A549 (cell line): ENCODE measurements around the gene NOP9. TPM values are rescaled to one million over a fixed set of nuclear protein-coding genes. Genes with fewer than 3 reads are reported as not detected.

Experiments used
- ATAC-seq, 2 experiments: fragments of 200-7000 bp in 1 of 2; fragments of >200 bp in 1 of 2; cut with Nextera tagmentation in 1 of 2; cut with Tn5 transposase in 1 of 2; 3 replicates each; pipeline versions ENCODE4 v1.8.0 to v1.9.1; 2018 to 2020; ENCODE audit warnings: mild to moderate bottlenecking in 1 of 2, moderate library complexity in 1 of 2
- CTCF ChIA-PET: fragments of 300-600 bp; sonication (Branson Sonifier 250); formaldehyde crosslinking; extraction: SDS; loops from one replicate; lab custom pipeline; 2021; ENCODE audit warnings: antibody characterized with exemption, inconsistent platforms; lab: Yijun Ruan, JAX
- POLR2A ChIA-PET: fragments of 350-600 bp; formaldehyde crosslinking; extraction: SDS; loops from one replicate; lab custom pipeline; 2021; ENCODE audit warnings: antibody characterized with exemption, inconsistent platforms; lab: Yijun Ruan, JAX
- DNase-seq, 2 experiments: peaks; one replicate each; pipeline versions ENCODE4 v3.0.0 to v3.0.0-alpha.2; 2011 to 2016; ENCODE audit warnings: low read depth in 1 of 2, low spot score in 1 of 2
- FAIRE-seq: peaks from 2 replicates; lab custom pipeline; 2011; peaks lifted over from hg19 to GRCh38; lab: Jason Lieb, UNC
- H3K27ac ChIP-seq, 2 experiments: fragments of >200 bp; sonication (Bioruptor Twin); formaldehyde crosslinking; 3 replicates each; pipeline ENCODE4 v1.5.1; 2016 to 2017
- H3K4me1 ChIP-seq: fragments of >200 bp; sonication (Bioruptor Twin); formaldehyde crosslinking; 3 replicates; pipeline ENCODE4 v1.6.1; 2016
- H3K4me2 ChIP-seq: fragments of >200 bp; sonication (Bioruptor Twin); formaldehyde crosslinking; 3 replicates; pipeline ENCODE4 v1.6.1; 2016
- H3K4me3 ChIP-seq: fragments of >200 bp; sonication (Bioruptor Twin); formaldehyde crosslinking; 3 replicates; pipeline ENCODE4 v1.5.1; 2016
- H3K9me3 ChIP-seq: fragments of >200 bp; sonication (Bioruptor Twin); formaldehyde crosslinking; 3 replicates; pipeline ENCODE4 v1.6.1; 2016
- FOSL2 ChIP-seq, 2 experiments: fragments of 450-650 bp in 1 of 2; fragments of >200 bp in 1 of 2; sonication (Bioruptor Twin) in 1 of 2; formaldehyde crosslinking; IDR thresholded peaks; 2 replicates each; pipeline versions ENCODE4 v1.5.0 to v1.6.1; 2016 to 2020; ENCODE audit warnings: mild to moderate bottlenecking in 1 of 2, moderate library complexity in 1 of 2
- FOXS1 ChIP-seq: fragments of 250-450 bp; sonication (Bioruptor Pico); IDR thresholded peaks from 2 replicates; pipeline ENCODE4 v1.5.0; 2020; ENCODE audit warnings: mild to moderate bottlenecking, moderate library complexity
- HOXB5 ChIP-seq: fragments of 250-450 bp; sonication (Bioruptor Pico); IDR thresholded peaks from 2 replicates; pipeline ENCODE4 v1.5.0; 2020; ENCODE audit warnings: mild to moderate bottlenecking, moderate library complexity
- JUN ChIP-seq, 2 experiments: fragments of >200 bp; sonication (Bioruptor Twin); formaldehyde crosslinking; IDR thresholded peaks; 2 replicates in 1 of 2; 3 replicates in 1 of 2; pipeline ENCODE4 v1.6.1; 2016 to 2017
- JUNB ChIP-seq: fragments of >200 bp; sonication (Bioruptor Twin); formaldehyde crosslinking; IDR thresholded peaks from 2 replicates; pipeline ENCODE4 v1.6.1; 2016
- NPAS2 ChIP-seq: fragments of 250-450 bp; sonication (Bioruptor Pico); IDR thresholded peaks from 2 replicates; pipeline ENCODE4 v1.8.0; 2022; ENCODE audit warnings: mild to moderate bottlenecking, moderate library complexity, borderline replicate concordance
- PHF8 ChIP-seq: fragments of 200-600 bp; sonication (generic); IDR thresholded peaks from 2 replicates; pipeline ENCODE4 v1.6.1; 2016; ENCODE audit warnings: low read depth, mild to moderate bottlenecking, antibody characterized with exemption, moderate library complexity, borderline replicate concordance
- TFCP2L1 ChIP-seq: fragments of 250-450 bp; sonication (Bioruptor Pico); IDR thresholded peaks from 2 replicates; pipeline ENCODE4 v1.5.0; 2021; ENCODE audit warnings: mild to moderate bottlenecking
- ZSCAN20 ChIP-seq: fragments of 250-450 bp; sonication (Bioruptor Pico); IDR thresholded peaks from 2 replicates; pipeline ENCODE4 v1.8.0; 2022; ENCODE audit warnings: mild to moderate bottlenecking, moderate library complexity
- WGBS: methylation state at CpG from one replicate; pipeline ENCODE4 v1.1.6; 2017; ENCODE audit errors: missing lambda C conversion rate; 5-methylcytosine and 5-hydroxymethylcytosine counted together
- polyA plus RNA-seq, 4 experiments: library from polyadenylated mRNA; depleted of rRNA in 3 of 4; stranded (reverse); fragments of >200 nt; fragmentation: RNase III in 1 of 4; extraction: RNeasy Plus Mini Kit Qiagen cat#74134 plus additional on column Dnase treatment in 1 of 4; gene quantifications; 2 replicates in 3 of 4; 3 replicates in 1 of 4; pipeline ENCODE4 v1.2.3, GENCODE V29; 2011 to 2017
- TF ChIP-seq, protein P1 (sequence below): fragments of >200 bp; sonication (Bioruptor Twin); formaldehyde crosslinking; IDR thresholded peaks from 3 replicates; pipeline ENCODE4 v1.5.1; 2016
- TF ChIP-seq, protein P2 (sequence below): IDR thresholded peaks from 2 replicates; pipeline ENCODE4 v1.6.1; 2012; ENCODE audit warnings: low read depth, borderline replicate concordance
- TF ChIP-seq, protein P3 (sequence below): fragments of 450-650 bp; IDR thresholded peaks from 2 replicates; pipeline ENCODE4 v1.6.1; 2014; ENCODE audit warnings: antibody characterized with exemption

Gene NOP9
- polyA plus RNA-seq, 2 of the 4 experiments (the other 2 are of a cell fraction) = 16.5 to 24.5 TPM

DNA sequence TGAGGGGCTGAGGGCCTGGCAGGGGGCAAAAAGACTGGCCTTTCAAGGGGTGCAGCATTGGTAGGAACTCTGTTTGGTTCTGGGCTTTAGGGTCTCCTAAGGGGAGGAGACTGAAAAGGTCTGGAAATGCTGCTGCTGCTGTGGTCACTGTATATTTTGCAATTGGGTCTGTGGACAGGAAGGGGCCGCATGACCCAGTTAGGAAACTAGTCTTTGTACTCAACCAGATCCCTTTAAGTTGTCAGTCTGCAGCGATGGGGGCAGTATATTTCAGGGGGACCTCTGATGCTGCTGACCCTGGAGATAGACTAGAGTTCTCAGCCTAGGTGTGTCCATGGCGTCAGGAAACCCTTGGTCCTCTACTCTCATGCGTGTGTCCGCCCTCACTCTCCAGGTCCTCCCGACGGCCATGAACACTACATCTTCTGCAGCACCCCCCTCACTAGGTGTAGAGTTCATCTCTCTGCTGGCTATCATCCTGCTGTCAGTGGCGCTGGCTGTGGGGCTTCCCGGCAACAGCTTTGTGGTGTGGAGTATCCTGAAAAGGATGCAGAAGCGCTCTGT lies 15.7 kb downstream of the NOP9 start:
- WGBS = 89% methylated on average over 10 of the region's 10 CpGs
- Histone ChIP-seq H3K4me2 (no peak overlapping the region), H3K9me3 (no peaks in the 10 kb centered on the region), H3K4me1 (peaks cover 11% of the 10 kb centered on the region), H3K27ac (no peak overlapping the region), H3K4me3 (no peak overlapping the region)
- TF ChIP-seq JUNB = no peak
- no peak for TF ChIP-seq TFCP2L1
- TF ChIP-seq HOXB5 (CRISPR knock-in tag) = no peak
- no peak for TF ChIP-seq FOSL2 (IDR thresholded peaks at IDR 0.05)
- no peak for TF ChIP-seq FOSL2 (CRISPR knock-in tag; IDR thresholded peaks at IDR 0.05)
- TF ChIP-seq, protein P1, sequence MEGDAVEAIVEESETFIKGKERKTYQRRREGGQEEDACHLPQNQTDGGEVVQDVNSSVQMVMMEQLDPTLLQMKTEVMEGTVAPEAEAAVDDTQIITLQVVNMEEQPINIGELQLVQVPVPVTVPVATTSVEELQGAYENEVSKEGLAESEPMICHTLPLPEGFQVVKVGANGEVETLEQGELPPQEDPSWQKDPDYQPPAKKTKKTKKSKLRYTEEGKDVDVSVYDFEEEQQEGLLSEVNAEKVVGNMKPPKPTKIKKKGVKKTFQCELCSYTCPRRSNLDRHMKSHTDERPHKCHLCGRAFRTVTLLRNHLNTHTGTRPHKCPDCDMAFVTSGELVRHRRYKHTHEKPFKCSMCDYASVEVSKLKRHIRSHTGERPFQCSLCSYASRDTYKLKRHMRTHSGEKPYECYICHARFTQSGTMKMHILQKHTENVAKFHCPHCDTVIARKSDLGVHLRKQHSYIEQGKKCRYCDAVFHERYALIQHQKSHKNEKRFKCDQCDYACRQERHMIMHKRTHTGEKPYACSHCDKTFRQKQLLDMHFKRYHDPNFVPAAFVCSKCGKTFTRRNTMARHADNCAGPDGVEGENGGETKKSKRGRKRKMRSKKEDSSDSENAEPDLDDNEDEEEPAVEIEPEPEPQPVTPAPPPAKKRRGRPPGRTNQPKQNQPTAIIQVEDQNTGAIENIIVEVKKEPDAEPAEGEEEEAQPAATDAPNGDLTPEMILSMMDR = no peak
- no peak for TF ChIP-seq ZSCAN20 (CRISPR knock-in tag)
- TF ChIP-seq, protein P2, sequence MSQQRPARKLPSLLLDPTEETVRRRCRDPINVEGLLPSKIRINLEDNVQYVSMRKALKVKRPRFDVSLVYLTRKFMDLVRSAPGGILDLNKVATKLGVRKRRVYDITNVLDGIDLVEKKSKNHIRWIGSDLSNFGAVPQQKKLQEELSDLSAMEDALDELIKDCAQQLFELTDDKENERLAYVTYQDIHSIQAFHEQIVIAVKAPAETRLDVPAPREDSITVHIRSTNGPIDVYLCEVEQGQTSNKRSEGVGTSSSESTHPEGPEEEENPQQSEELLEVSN = no peak
- peak in 1 of 2 experiments; percentile 15; a peak in 1 of 5 replicates for TF ChIP-seq JUN (IDR thresholded peaks at IDR 0.05)
- DNase-seq (no peak), FAIRE-seq (no peak), ATAC-seq (no peak)
- CTCF ChIA-PET = interaction anchor here (1.8 to 46.6 kb wide), 4 partner anchors 7 to 115 kb away, joined by 7 to 1142 read pairs (median 130); partner anchors contain the start of genes CBLN3, CIDEB, DHRS1 and KHNYN
- POLR2A ChIA-PET = no interaction called here

DNA sequence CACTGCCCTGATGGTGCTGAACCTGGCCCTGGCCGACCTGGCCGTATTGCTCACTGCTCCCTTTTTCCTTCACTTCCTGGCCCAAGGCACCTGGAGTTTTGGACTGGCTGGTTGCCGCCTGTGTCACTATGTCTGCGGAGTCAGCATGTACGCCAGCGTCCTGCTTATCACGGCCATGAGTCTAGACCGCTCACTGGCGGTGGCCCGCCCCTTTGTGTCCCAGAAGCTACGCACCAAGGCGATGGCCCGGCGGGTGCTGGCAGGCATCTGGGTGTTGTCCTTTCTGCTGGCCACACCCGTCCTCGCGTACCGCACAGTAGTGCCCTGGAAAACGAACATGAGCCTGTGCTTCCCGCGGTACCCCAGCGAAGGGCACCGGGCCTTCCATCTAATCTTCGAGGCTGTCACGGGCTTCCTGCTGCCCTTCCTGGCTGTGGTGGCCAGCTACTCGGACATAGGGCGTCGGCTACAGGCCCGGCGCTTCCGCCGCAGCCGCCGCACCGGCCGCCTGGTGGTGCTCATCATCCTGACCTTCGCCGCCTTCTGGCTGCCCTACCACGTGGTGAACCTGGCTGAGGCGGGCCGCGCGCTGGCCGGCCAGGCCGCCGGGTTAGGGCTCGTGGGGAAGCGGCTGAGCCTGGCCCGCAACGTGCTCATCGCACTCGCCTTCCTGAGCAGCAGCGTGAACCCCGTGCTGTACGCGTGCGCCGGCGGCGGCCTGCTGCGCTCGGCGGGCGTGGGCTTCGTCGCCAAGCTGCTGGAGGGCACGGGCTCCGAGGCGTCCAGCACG lies 16.4 kb downstream of the NOP9 start:
- no peak overlapping the region for H3K4me2 ChIP-seq
- no peak for TF ChIP-seq NPAS2
- no peak for TF ChIP-seq FOXS1 (CRISPR knock-in tag)
- no peak for TF ChIP-seq FOSL2 (IDR thresholded peaks at IDR 0.05)
- TF ChIP-seq FOSL2 (CRISPR knock-in tag; IDR thresholded peaks at IDR 0.05) = no peak
- TF ChIP-seq, protein P3, sequence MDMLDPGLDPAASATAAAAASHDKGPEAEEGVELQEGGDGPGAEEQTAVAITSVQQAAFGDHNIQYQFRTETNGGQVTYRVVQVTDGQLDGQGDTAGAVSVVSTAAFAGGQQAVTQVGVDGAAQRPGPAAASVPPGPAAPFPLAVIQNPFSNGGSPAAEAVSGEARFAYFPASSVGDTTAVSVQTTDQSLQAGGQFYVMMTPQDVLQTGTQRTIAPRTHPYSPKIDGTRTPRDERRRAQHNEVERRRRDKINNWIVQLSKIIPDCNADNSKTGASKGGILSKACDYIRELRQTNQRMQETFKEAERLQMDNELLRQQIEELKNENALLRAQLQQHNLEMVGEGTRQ = no peak
- WGBS = 94% methylated on average over 53 of the region's 70 CpGs
- no peak for ATAC-seq
- ChIA-PET CTCF (interaction anchor here (0.6 to 46.6 kb wide), 7 partner anchors 8 to 114 kb away, joined by 3 to 1142 read pairs (median 5); partner anchors contain the start of genes ADCY4, CBLN3, CIDEB and DHRS1), POLR2A (no interaction called here)
- H3K9me3 ChIP-seq = no peaks in the 10 kb centered on the region
- peaks cover 11% of the 10 kb centered on the region for H3K4me1 ChIP-seq
- DNase-seq = no peak
- no peak overlapping the region for H3K4me3 ChIP-seq
- no peak for FAIRE-seq
- no peak overlapping the region for H3K27ac ChIP-seq

DNA sequence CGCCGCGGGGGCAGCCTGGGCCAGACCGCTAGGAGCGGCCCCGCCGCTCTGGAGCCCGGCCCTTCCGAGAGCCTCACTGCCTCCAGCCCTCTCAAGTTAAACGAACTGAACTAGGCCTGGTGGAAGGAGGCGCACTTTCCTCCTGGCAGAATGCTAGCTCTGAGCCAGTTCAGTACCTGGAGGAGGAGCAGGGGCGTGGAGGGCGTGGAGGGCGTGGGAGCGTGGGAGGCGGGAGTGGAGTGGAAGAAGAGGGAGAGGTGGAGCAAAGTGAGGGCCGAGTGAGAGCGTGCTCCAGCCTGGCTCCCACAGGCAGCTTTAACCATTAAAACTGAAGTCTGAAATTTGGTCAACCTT lies 16.9 kb downstream of the NOP9 start:
- WGBS = 86% methylated on average over 9 of the region's 18 CpGs
- Histone ChIP-seq H3K9me3 (no peaks in the 10 kb centered on the region), H3K4me2 (no peak overlapping the region), H3K27ac (no peak overlapping the region), H3K4me3 (no peak overlapping the region), H3K4me1 (peaks cover 11% of the 10 kb centered on the region)
- DNase-seq (no peak), ATAC-seq (no peak), FAIRE-seq (no peak)
- TF ChIP-seq JUN (IDR thresholded peaks at IDR 0.05) = 0 out of 5 replicates have a peak, but pooled peaks of 1 of the 2 experiments have one; percentile 22
- TF ChIP-seq PHF8 = no peak
- ChIA-PET CTCF (interaction anchor here (0.6 to 46.6 kb wide), 7 partner anchors 9 to 113 kb away, joined by 3 to 1142 read pairs (median 5); partner anchors contain the start of genes ADCY4, CBLN3, CIDEB and DHRS1), POLR2A (no interaction called here)
